Measurements from ENCODE around the gene GALR3. TPM values are rescaled to one million over a fixed set of nuclear protein-coding genes. Genes with fewer than 3 reads are reported as not detected.
"Not testable (repeated sequence)": the region's sequence is repeated elsewhere in the genome, so short reads cannot be mapped to it uniquely, and the experiment has no call there.

The GALR3 gene
- total RNA-seq, 1 donor from 2014 or later = not detected

DNA sequence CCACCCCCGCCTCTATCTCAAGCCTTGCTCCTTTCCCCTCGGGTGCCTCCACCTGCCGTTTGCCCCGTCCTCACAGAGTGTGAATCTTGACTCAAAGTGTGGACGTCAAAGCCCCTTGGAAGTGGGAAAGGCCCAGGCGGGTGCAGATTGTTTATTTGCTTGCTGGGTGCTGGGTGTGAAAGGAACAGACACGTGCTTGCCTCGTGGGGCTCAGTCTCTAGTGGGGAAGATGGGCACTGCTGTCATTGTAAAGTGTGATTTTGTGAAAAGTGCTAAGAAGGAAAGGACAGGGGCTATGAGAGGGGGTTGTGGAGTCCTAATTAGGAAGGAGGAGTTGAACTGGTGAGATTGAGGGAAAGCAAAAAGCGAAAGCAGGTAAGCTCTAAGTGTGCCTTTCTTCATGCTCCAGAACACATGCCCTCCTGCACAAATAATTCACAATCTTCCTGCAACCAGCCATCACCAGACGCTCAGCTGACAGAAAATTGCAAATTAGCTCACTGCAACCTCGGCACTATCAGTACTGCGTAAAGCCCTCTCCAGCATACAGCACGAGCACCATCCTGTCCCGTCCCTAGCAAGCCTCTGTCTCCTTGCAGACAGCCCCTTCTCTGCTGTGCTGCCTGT lies 25.2 kb upstream of the GALR3 start:
- Histone ChIP-seq H3K9me3 (no peaks in the 10 kb centered on the region), H3K27ac (no peak overlapping the region), H3K4me3 (no peak overlapping the region), H3K36me3 (no peaks in the 10 kb centered on the region), H3K4me1 (peaks cover 13% of the 10 kb centered on the region), H3K27me3 (no peaks in the 10 kb centered on the region)
- intact Hi-C loops (cut with DNase I) = loop anchor here (10.0 kb wide), 1 partner anchor 153 kb away; no protein-coding TSS in a partner anchor
- no peak for TF ChIP-seq POLR2AphosphoS5 (IDR thresholded peaks at IDR 0.05; ENCODE audit: insufficient read depth in 1 of 2, low read depth in 1 of 2)
- TF ChIP-seq POLR2A (IDR thresholded peaks at IDR 0.05) = no peak
- TF ChIP-seq, protein P1, sequence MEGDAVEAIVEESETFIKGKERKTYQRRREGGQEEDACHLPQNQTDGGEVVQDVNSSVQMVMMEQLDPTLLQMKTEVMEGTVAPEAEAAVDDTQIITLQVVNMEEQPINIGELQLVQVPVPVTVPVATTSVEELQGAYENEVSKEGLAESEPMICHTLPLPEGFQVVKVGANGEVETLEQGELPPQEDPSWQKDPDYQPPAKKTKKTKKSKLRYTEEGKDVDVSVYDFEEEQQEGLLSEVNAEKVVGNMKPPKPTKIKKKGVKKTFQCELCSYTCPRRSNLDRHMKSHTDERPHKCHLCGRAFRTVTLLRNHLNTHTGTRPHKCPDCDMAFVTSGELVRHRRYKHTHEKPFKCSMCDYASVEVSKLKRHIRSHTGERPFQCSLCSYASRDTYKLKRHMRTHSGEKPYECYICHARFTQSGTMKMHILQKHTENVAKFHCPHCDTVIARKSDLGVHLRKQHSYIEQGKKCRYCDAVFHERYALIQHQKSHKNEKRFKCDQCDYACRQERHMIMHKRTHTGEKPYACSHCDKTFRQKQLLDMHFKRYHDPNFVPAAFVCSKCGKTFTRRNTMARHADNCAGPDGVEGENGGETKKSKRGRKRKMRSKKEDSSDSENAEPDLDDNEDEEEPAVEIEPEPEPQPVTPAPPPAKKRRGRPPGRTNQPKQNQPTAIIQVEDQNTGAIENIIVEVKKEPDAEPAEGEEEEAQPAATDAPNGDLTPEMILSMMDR (IDR thresholded peaks at IDR 0.05) = no peak
- no peak for DNase-seq (ENCODE audit: extremely low spot score in 2 of 2)

DNA sequence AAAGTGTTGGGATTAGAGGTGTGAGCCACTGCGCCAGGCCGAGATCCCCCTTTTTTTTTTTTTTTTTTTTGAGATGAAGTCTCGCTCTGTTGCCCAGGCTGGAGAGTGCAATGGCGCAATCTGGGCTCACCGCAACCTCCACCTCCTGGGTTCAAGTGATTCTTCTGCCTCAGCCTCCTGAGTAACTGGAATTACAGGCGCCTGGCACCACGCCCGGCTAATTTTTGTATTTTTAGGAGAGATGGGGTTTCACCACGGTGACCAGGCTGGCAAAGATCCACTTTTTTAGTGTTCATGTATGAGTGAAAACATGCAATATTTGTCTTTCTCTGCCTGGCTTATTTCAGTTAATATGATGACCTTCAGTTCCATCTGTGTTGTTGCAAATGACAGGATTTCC lies 23.2 kb upstream of the GALR3 start:
- intact Hi-C loops (cut with DNase I) = loop anchor here (10.0 kb wide), 1 partner anchor 155 kb away; no protein-coding TSS in a partner anchor
- peaks cover 29% of the 10 kb centered on the region for H3K4me1 ChIP-seq
- H3K36me3 ChIP-seq; H3K27ac ChIP-seq; H3K27me3 ChIP-seq; H3K9me3 ChIP-seq; DNase-seq (ENCODE audit: extremely low spot score in 2 of 2); H3K4me3 ChIP-seq: not testable (repeated sequence)

DNA sequence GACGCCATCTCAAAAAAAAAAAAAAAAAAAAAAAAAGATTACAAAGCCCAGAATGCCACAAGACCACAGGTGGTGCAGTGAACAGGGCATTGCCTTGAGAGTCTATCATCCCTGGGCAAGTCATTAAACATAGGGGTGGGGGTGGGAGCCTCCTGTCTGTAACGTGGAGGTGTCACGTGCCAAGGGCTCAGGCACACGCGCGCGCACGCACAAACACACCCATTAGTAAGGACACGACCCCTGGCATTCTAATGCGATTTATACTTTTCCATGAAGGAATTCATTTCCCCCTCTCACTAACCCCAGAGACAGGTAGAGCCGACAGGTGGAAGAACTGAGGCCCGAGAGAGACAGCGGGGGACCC lies 21.3 kb upstream of the GALR3 start:
- Histone ChIP-seq H3K36me3 (no peaks in the 10 kb centered on the region), H3K9me3 (no peaks in the 10 kb centered on the region), H3K4me1 (peaks cover 45% of the 10 kb centered on the region), H3K27me3 (no peaks in the 10 kb centered on the region), H3K4me3 (peak overlapping the region; percentile 51 to 55), H3K27ac (no peak overlapping the region)
- TF ChIP-seq, protein P1 (IDR thresholded peaks at IDR 0.05) = no peak
- TF ChIP-seq POLR2AphosphoS5 (IDR thresholded peaks at IDR 0.05; ENCODE audit: insufficient read depth in 1 of 2, low read depth in 1 of 2) (no peak), POLR2A (IDR thresholded peaks at IDR 0.05) (no peak)
- no peak for DNase-seq (ENCODE audit: extremely low spot score in 2 of 2)
- intact Hi-C loops (cut with DNase I) = no loop called here

DNA sequence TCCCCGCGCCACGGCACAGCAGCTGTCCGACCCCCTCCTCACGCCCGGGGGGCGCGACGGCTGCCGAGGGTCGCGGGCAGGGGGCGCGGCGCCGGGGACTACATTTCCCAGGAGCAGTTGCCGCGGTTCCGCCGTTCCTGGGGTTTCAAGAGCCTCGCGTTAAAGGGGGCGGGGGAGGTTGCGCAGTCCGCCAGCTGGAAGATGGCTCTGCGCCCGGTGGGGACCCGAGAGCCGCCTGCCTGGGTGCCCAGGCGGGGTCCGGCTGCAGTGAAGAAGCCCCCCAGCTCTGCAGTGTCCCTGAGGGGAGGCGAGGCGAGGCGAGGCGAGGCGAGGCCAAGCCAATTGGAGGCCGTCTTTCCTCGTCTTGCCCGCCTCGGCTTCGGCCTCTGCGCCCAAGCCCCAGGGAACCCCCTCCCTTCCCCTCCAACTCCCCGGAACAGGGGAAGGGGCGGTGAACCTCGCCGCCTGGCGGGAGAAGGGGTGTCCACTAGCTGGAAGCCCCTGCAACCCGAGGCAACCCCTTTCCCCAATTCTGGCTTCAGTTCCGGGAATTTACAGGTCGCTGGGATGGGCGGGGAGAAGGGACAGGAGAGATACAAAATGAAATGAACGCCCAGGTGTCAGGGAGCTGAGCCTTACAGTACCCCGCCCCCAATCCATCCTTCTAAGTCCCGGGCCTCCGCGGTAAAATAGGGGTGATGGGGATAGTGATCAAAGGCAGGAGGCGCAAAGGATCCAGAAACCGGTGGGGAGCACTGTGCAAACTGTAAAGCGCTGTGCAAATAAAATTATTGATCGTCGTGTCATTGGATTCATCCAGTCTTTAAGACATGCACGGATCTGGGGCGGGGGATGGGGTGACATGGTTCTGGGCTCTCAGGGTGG lies 20.6 kb upstream of the GALR3 start:
- no peaks in the 10 kb centered on the region for H3K9me3 ChIP-seq
- peak in 1 of 2 donors; percentile 85 for DNase-seq (ENCODE audit: extremely low spot score in 2 of 2)
- intact Hi-C loops (cut with DNase I) = no loop called here

DNA sequence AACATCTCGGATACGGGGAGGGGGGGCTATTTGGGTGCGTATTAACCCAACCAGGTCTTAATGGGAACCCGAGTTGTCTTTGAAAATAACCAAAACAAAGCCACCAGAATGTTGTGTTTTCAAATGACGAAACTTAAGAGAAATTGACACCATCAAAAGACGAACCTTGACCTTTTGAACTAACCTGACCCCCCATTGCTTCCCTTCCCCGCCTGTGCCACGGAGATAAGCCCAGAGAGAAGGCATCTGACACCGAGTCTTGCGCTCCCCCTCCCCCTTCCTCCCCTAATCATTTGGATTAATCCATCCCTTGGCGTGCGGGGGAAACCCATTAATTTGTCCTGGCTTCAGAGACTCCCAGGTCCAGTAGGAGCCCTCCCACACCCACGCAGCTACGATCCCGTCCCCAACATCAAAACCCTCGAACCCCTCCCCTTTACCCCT lies 20.0 kb upstream of the GALR3 start:
- Histone ChIP-seq H3K4me1 (peaks cover 56% of the 10 kb centered on the region), H3K36me3 (no peaks in the 10 kb centered on the region), H3K27me3 (no peaks in the 10 kb centered on the region), H3K4me3 (peak overlapping the region; percentile 51 to 55), H3K9me3 (no peaks in the 10 kb centered on the region), H3K27ac (no peak overlapping the region)
- TF ChIP-seq, protein P1 (IDR thresholded peaks at IDR 0.05) = no peak
- no peak for TF ChIP-seq POLR2AphosphoS5 (IDR thresholded peaks at IDR 0.05; ENCODE audit: insufficient read depth in 1 of 2, low read depth in 1 of 2)
- intact Hi-C loops (cut with DNase I) = no loop called here
- DNase-seq (ENCODE audit: extremely low spot score in 2 of 2) = no peak

More for the DNA sequence above, 20.6 kb upstream of the GALR3 start:
- H3K4me3 ChIP-seq = peak overlapping the region; percentile 51 to 55
- H3K4me1 ChIP-seq = peaks cover 52% of the 10 kb centered on the region
- TF ChIP-seq POLR2AphosphoS5 (IDR thresholded peaks at IDR 0.05; ENCODE audit: insufficient read depth in 1 of 2, low read depth in 1 of 2) = peak in 1 of 2 donors; percentile 70
- TF ChIP-seq, protein P1 (IDR thresholded peaks at IDR 0.05) = no peak
- H3K27me3 ChIP-seq = no peaks in the 10 kb centered on the region
- H3K36me3 ChIP-seq = no peaks in the 10 kb centered on the region
- H3K27ac ChIP-seq = peak overlapping the region; percentile 34
